Right ventricle myocardium inferior (tissue), 1 donor: ENCODE data around the gene F8. TPM values are rescaled to one million over a fixed set of nuclear protein-coding genes. Genes with fewer than 3 reads are reported as not detected.
"Not testable (repeated sequence)": the region's sequence is repeated elsewhere in the genome, so short reads cannot be mapped to it uniquely, and the experiment has no call there.

Experiments
- ATAC-seq: fragments of 200-7000 bp; cut with Tn5 transposase; one replicate; pipeline ENCODE4 v1.9.1; 2020; ENCODE audit warnings: mild to moderate bottlenecking, moderate library complexity
- DNase-seq: peaks from one replicate; pipeline ENCODE4 v3.0.0; 2021; ENCODE audit errors: missing footprints
- intact Hi-C: fragments of 100-400 bp; cut with DNase I; formaldehyde crosslinking; loops from one replicate; pipeline ENCODE4 v1.11.0; 2022
- total RNA-seq: library from RNA; stranded (reverse); fragmentation: NEBNext Ultra II Directional; extraction: Animal tissue kit (Norgen Biotek cat#: 25700); gene quantifications from one replicate; pipeline ENCODE4 v1.2.1, GENCODE V29; 2021
- donor health status: DM: no; HTN: yes; CAD: no; lungs with severe emphysema.

F8 gene
- total RNA-seq, 1 donor from 2014 or later = 53.7 TPM

DNA sequence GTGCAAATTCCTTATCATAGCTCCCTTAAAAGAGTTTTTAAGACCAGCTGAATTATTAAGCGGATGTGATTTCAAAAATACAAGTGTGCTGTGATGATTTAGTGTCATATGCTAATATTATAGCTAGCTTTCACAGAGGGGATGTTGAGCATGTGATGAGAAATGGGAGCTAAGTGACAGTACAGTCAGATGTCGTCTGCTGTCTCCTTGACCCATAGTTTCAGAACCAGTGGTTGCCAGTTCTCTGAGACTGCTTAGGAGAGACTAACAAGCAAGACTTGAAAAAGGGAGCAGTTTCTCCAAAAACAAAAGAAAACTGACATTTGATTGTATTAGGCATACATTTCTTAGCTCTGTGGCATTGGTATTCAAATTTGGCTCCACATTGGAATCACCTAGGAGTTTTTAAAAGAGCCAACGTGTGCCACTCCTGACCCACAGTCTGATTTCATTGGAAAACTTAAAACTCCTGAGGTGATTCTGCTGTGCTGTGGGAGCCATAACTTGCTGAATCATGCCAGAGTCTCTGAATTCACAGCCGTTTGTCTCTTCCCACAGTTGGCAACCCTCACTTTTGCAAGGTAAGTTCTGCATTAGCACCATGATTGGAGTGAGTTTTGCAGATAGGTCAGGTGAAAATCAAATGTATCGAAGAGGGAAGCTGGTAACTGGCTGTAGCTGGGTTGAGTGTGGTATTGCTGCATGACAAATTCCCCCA is 24.4 kb upstream of the F8 start:
- ATAC-seq (no peak), DNase-seq (no peak)
- intact Hi-C loops = no loop called here

- no peak for ATAC-seq
- intact Hi-C loops = no loop called here
- no peak for DNase-seq
Measured at GRCh38 chrX:155046129-155046810, 23.7 kb upstream of the F8 start.

DNA sequence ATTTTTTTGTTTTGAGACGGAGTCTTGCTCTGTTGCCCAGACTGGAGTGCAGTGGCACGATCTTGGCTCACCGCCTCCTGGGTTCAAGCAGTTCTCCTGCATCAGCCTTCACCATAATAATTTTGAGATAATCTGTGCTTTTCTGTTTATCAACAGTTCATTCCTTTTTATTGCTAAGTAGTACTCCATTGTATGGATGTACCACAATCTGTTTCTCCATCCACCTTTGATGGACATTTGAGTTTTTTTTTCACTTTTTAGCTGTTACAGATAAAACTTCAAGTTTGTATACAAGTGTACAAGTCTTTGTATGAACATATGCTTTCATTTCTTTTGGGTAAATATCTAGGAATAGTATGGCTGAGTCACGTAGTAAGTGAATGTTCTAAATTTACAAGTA is 13.2 kb upstream of the F8 start:
- DNase-seq (no peak), ATAC-seq (no peak)
- intact Hi-C loops = no loop called here

DNA sequence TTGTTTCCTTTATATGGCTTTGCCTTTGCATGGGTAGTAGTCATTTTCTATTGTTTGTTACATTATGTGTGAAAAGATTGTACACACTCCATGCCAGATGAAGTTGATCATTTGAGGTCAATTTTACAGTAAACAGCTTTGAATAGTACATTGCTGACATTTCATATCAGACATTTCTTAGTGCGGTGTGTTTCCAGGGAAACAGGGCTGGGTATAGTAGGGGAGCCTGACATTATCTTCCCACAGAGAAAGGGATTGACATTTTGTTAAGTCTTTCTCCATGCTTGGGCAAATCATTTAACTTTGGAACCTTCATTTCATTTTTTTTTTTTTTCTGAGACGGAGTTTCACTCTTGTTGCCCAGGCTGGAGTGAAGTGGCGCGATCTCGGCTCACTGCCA is 9.1 kb upstream of the F8 start:
- intact Hi-C loops = no loop called here
- no peak for ATAC-seq
- no peak for DNase-seq

GRCh38 chrX:155028877-155029291 is 6.4 kb upstream of the F8 start:
- ATAC-seq = no peak
- intact Hi-C loops = no loop called here

DNA sequence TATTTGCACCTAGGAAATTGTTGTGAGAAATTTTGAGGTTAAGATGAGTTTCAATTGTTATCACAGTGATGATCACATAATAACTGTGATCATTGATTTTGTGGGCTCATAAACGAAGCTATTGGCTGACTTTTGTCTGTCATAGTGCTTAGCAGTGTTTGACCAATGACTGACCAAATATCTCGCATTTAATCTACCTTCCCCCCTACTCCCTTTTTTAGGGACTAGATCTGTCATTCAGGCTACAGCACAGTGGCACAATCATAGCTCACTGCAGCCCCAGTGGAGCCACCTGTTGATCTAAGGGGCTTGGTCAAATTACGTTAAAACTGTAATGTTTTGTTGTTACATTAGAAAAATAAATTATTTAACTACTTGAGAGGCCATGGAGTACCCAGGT is 5.6 kb upstream of the F8 start:
- DNase-seq (no peak), ATAC-seq (no peak)
- intact Hi-C loops = no loop called here

More at GRCh38 chrX:155028877-155029291, 6.4 kb upstream of the F8 start:
- no peak for DNase-seq

DNA sequence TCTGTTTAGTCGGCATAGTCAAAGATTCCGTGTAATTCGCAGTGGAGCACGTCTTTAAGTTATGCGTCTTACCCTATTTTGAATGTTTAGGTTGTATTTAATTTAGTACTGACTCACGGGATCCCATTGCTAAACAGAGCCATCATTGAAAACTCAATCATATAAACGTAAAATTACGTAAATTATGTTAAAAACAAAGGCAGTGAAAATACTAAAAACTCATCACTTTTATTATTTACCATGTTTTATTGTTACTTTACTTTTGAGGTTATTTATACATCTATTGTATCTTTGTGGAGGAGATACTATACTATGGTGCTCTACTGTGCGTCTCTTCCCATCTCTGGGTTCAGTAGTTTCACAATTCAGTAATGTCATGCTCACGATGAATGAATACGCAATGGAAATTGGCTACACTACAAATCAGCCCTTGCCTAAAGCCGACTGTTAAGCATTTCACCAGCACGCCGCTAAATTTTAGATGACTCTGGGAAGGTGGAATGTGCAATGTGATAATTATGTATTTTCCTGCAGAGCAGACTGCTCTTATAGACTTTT is 5.1 kb upstream of the F8 start:
- DNase-seq (no peak), ATAC-seq (peak; percentile 42)
- intact Hi-C loops = loop anchor here (2.0 kb wide), 1 partner anchor 43 kb away; the partner anchor contains the start of genes BRCC3, CMC4 and MTCP1

DNA sequence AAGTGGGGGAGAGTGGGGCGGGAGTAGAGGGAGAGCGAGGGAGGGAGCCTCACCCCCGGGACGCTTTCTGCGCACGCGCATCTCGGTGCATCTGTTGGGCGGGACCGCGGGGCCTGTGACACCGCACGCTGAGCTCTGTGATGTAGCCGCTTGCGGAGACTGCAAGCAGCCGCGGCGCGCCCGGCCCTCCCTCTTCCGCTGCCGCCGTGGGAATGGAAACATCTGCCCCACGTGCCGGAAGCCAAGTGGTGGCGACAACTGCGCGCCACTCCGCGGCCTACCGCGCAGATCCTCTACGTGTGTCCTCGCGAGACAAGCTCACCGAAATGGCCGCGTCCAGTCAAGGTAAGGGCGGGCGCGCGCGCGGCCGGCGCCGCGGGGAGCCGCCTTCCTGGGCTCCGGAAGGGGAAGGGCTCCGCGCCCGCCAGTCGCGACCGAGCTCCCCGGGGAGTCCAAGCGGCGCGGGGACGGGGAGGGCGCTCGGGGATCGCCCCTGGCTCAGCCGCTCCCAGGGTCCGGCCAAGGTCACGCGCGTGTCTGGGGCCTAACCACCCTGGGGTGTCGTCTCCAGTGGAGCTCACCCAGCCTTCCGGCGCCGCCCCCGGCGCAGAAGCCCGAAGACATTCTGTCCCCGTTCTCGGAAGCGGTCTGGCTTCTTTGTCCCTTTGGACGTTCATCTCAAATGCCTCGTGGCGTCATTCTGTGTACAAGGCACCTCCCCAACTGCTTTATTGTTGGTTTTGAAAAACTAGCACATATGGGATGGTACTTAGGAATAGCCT is 4.4 kb upstream of the F8 start, which contains the start of gene FUNDC2:
FUNDC2 (plus strand) TSS at position 118 of the 782 bp plus-strand sequence; CDS start at position 213, 95 bp downstream.
- intact Hi-C loops = loop anchor here (2.0 kb wide), 1 partner anchor 44 kb away; the partner anchor contains the start of genes BRCC3, CMC4 and MTCP1
- DNase-seq (peak; percentile 96), ATAC-seq (peak; percentile 96)

DNA sequence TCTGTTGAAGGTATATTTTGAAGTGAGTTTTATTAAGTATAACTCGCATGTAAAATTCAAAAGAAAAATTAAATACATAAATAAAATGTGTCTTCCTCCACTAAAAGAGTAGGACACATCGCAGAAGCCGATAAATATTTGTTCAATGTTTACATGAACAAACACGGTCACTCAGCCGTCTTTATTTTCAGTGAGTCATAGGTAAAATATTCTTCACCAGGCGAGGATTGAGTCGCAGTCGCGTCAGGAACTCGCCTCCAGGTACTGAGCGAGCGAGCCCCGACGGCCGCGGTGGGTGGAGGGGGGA is 3.9 kb upstream of the F8 start:
- ATAC-seq (no peak), DNase-seq (no peak)
- intact Hi-C loops = loop anchor here (2.0 kb wide), 1 partner anchor 44 kb away; the partner anchor contains the start of genes BRCC3, CMC4 and MTCP1

- ATAC-seq = no peak
- intact Hi-C loops = no loop called here
- DNase-seq = no peak
Measured at GRCh38 chrX:155023907-155024833, 1.6 kb upstream of the F8 start.

- intact Hi-C loops = no loop called here
- DNase-seq = no peak
Measured at GRCh38 chrX:155020591-155020990, 1.9 kb downstream of the F8 start.

GRCh38 chrX:155009994-155010472 is 12.5 kb downstream of the F8 start:
- ATAC-seq = peak; percentile 62
- intact Hi-C loops = no loop called here
- no peak for DNase-seq

More at GRCh38 chrX:155020591-155020990, 1.9 kb downstream of the F8 start:
- ATAC-seq = no peak

DNA sequence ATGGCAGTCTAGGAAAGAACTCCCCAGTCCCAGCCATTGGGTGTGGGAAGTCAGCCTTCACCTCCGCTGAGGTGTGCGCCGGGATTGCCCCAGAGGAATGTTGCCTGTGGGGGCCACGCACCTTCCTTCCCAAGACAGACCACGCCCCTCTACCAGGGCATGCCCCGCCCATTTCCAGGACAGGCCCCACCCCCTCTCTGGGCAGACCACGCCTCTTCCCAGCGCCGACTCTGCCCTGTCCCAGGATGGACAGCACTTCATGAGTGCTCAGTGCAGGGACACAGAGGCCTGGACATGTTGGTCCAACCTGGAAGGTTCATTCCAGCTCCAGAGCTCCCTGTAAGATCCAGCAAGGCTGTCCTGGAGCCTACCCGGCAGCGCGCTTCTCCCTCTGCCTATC is 13.9 kb downstream of the F8 start:
- ATAC-seq, intact Hi-C loops: not testable (repeated sequence)

GRCh38 chrX:155006913-155007671 is 15.4 kb downstream of the F8 start:
- peak; percentile 69 for ATAC-seq
- intact Hi-C loops, DNase-seq: not testable (repeated sequence)

More for the DNA sequence above, 13.9 kb downstream of the F8 start:
- DNase-seq = not testable (repeated sequence)

DNA sequence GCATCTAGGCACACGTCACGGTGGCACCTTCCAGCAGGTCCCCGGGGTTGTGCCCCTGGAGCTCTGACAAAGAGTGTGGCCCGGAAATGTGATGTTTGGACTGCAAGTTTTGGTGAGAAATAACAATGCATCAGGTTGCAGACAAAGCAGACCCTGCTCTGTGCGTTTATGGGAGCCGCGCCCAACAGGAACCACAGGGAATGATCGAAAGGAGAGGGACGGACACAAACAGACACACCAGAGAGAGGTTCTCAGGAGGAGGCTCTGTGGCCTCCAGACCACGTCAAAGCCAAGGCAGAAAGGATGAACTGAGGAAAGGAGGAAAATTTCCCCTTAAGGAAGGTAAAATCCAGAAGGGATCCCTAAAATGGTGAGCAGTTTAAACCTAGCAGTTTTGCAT is 16.1 kb downstream of the F8 start:
- DNase-seq, ATAC-seq, intact Hi-C loops: not testable (repeated sequence)

- no peak for ATAC-seq
- intact Hi-C loops = no loop called here
- no peak for DNase-seq
Measured at GRCh38 chrX:155005190-155005589, 17.3 kb downstream of the F8 start.

- ATAC-seq (no peak), DNase-seq (no peak)
- intact Hi-C loops = no loop called here
Measured at GRCh38 chrX:155001873-155002272, 20.6 kb downstream of the F8 start.
